BE2C (cell line): ENCODE measurements around the gene CCDC3.

ENCODE experiments used
- DNase-seq: peaks from one replicate; pipeline ENCODE4 v3.0.0-alpha.2; 2020
- H3K27me3 ChIP-seq: fragments of 250-450 bp; sonication (Bioruptor Pico); 2 replicates; pipeline ENCODE4 v1.5.1; 2020; ENCODE audit warnings: mild to moderate bottlenecking
- H3K36me3 ChIP-seq: fragments of 250-450 bp; sonication (Bioruptor Pico); 2 replicates; pipeline ENCODE4 v1.5.1; 2020; ENCODE audit warnings: mild to moderate bottlenecking
- H3K4me1 ChIP-seq: fragments of 250-450 bp; sonication (Bioruptor Pico); 2 replicates; pipeline ENCODE4 v1.5.1; 2020
- H3K4me3 ChIP-seq: 2 replicates; pipeline ENCODE4 v1.5.1; 2011; ENCODE audit warnings: low read depth, low read length
- H3K9me3 ChIP-seq: fragments of 250-450 bp; sonication (Bioruptor Pico); 2 replicates; pipeline ENCODE4 v1.5.1; 2020
- TF ChIP-seq, protein P1 (sequence below): IDR thresholded peaks from 2 replicates; pipeline ENCODE4 v1.5.1; 2012; ENCODE audit warnings: mild to moderate bottlenecking, low read depth, low read length

Gene CCDC3

DNA sequence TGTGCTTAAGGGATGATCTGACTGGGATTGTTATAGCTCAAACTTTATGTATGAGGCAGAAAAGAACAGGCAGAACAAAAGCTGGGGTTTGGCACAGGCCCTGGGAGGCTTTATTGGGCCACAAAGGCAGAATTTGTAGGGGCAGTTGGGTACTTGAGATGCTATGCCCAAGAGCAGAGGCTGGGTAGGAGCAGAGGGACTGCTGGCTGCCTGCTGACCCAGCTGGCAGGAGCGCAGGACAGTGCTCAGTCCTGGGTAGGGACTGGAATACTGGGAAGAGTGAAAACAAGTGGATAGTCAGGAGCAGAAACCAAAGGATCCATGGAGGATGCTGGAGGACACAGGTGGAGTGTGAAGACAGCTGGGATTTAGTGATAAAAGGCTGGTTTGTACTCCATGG lies 75.7 kb downstream of the CCDC3 start:
- Histone ChIP-seq H3K4me1 (no peaks in the 10 kb centered on the region), H3K4me3 (no peak overlapping the region), H3K36me3 (no peaks in the 10 kb centered on the region), H3K27me3 (no peaks in the 10 kb centered on the region), H3K9me3 (no peaks in the 10 kb centered on the region)
- TF ChIP-seq, protein P1, sequence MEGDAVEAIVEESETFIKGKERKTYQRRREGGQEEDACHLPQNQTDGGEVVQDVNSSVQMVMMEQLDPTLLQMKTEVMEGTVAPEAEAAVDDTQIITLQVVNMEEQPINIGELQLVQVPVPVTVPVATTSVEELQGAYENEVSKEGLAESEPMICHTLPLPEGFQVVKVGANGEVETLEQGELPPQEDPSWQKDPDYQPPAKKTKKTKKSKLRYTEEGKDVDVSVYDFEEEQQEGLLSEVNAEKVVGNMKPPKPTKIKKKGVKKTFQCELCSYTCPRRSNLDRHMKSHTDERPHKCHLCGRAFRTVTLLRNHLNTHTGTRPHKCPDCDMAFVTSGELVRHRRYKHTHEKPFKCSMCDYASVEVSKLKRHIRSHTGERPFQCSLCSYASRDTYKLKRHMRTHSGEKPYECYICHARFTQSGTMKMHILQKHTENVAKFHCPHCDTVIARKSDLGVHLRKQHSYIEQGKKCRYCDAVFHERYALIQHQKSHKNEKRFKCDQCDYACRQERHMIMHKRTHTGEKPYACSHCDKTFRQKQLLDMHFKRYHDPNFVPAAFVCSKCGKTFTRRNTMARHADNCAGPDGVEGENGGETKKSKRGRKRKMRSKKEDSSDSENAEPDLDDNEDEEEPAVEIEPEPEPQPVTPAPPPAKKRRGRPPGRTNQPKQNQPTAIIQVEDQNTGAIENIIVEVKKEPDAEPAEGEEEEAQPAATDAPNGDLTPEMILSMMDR: no peak
- no peak for DNase-seq

DNA sequence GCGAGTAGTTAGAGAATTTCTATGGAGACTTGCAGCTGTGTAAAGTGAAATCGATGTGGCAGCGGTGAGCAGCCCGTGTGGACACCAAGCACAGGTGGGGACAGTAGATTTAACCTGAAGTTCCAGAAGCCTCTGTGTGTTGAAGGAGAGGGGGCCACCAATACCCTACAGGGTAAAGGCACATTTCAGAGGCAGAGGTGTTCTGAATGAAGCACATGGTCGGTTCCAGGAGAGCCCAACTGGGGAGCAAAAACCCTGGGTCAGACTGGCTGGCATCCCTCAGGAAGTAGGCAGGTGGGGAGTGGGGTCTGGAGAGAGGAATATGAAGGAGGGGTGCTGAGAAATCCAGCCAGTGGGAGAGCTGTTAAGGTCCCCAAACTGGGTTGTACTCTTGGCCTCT lies 76.6 kb downstream of the CCDC3 start:
- Histone ChIP-seq H3K9me3 (no peaks in the 10 kb centered on the region), H3K4me1 (no peaks in the 10 kb centered on the region), H3K4me3 (no peak overlapping the region), H3K27me3 (no peaks in the 10 kb centered on the region), H3K36me3 (no peaks in the 10 kb centered on the region)
- DNase-seq: no peak
- TF ChIP-seq, protein P1: no peak

DNA sequence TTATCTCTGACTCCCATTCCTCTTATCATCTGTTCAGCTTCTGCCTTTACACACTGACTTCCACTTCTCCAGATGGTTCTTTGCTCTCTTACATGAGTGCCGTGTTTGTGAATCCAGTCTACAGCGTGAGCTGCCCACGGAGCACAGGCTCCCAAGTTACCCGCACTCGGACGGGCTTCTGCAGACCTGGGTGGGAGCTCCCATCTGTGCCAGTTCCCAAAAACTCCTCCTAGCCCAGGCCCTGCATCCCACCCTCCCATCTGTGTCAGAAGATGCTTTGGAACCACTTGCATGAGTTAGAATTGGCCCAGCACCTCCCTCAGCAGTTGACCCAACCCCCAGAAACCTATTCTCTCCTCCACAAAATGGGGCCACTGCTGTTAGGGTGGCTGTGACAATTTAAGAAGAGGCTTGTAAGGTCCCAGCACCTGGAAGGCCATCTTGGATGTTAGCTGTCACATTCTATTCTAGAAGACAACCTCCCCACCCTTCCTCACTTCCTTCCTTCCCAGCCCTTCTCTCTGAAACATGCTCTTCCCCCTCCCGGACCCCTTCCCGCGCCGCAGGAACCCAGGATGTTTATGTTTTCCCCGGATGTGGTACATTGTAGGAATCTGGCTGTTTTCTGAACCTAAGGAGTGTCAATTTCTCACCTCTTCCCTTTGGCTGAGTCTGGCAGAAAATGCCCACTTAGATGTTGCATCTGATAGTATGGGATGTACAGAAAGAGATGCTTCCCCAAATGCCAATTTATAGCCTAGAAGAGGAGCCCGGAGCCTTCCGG lies 79.2 kb downstream of the CCDC3 start:
- no peaks in the 10 kb centered on the region for H3K9me3 ChIP-seq
- no peaks in the 10 kb centered on the region for H3K4me1 ChIP-seq
- no peaks in the 10 kb centered on the region for H3K36me3 ChIP-seq
- no peaks in the 10 kb centered on the region for H3K27me3 ChIP-seq
- TF ChIP-seq, protein P1: no peak
- DNase-seq: no peak
- H3K4me3 ChIP-seq: no peak overlapping the region

DNA sequence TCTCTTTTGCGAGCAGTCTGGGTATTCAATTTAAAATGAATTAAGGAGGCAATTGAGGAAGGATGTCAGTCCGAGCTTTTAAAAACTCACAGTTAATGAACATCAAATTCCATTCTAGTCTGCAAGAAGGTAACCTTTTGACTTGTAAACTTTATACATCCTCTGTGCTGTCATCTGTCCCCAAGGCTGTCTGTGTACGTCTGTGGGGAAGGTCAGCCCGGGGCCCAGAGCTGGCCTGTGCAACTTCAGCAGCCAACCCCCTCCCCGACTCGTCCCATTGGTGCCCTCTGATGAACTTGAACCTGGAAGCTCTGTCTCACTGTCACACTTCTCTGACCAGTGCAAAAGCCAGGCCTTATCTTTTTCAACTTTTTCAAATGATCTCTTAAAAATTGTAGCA lies 80.3 kb downstream of the CCDC3 start:
- Histone ChIP-seq H3K4me1 (no peaks in the 10 kb centered on the region), H3K36me3 (no peaks in the 10 kb centered on the region), H3K9me3 (no peaks in the 10 kb centered on the region), H3K4me3 (no peak overlapping the region), H3K27me3 (no peaks in the 10 kb centered on the region)
- no peak for DNase-seq
- TF ChIP-seq, protein P1: no peak

DNA sequence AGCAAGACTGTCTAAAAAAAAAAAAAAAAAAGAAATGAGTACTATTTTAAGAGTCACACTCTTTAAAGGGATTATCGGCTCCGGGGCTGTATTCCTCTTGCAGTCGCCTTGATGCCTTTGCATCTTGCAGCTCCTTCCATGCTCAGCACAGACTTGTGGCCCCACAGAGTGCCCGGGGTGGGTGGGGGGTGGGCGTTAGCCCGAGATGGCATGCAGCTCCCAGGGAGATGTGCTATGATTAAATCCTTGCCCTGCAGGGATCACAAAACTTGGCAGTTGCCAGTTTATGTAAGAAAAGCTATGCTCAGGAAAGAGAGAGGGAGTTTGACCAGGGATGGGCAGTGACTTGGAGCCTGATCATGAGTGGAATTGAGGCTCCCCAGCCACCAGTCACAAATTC lies 81.9 kb downstream of the CCDC3 start:
- Histone ChIP-seq H3K36me3 (no peaks in the 10 kb centered on the region), H3K9me3 (no peaks in the 10 kb centered on the region), H3K4me1 (no peaks in the 10 kb centered on the region), H3K27me3 (no peaks in the 10 kb centered on the region), H3K4me3 (no peak overlapping the region)
- TF ChIP-seq, protein P1: no peak
- no peak for DNase-seq

DNA sequence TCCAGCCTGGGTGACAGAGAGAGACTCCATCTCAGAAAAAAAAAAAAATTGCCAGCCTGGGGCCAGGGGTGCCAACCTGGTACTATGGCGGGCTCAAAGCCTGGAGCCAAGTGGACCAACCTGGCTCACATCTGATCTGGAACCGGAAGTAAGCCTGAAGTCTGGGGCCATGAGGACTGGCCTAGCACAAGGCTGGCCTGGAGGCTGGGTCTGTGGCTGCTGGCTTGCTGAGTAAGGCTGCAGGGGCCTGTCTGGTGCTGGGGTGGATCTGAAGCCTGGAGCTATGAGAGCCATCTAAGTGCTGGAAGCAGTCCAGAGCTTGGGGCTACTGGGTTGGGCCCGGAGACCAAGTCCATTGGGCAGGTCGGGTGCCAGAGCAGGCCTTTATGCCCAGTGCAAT lies 84.9 kb downstream of the CCDC3 start:
- TF ChIP-seq, protein P1: no peak
- H3K9me3 ChIP-seq: no peaks in the 10 kb centered on the region
- H3K36me3 ChIP-seq: no peaks in the 10 kb centered on the region
- no peaks in the 10 kb centered on the region for H3K27me3 ChIP-seq
- no peak for DNase-seq
- H3K4me1 ChIP-seq: no peaks in the 10 kb centered on the region
- H3K4me3 ChIP-seq: no peak overlapping the region
